HG03571 (cell line): Measurements from ENCODE around the gene PODN.

ENCODE experiments used
- ATAC-seq: cut with Tn5 transposase; IDR thresholded peaks from one replicate; pipeline ENCODE4 v1.9.1; 2021; ENCODE audit not compliant: unreplicated experiment

Gene PODN

GRCh38 chr1:53130598-53130877 lies 68.5 kb downstream of the PODN start:
- no peak for ATAC-seq

DNA sequence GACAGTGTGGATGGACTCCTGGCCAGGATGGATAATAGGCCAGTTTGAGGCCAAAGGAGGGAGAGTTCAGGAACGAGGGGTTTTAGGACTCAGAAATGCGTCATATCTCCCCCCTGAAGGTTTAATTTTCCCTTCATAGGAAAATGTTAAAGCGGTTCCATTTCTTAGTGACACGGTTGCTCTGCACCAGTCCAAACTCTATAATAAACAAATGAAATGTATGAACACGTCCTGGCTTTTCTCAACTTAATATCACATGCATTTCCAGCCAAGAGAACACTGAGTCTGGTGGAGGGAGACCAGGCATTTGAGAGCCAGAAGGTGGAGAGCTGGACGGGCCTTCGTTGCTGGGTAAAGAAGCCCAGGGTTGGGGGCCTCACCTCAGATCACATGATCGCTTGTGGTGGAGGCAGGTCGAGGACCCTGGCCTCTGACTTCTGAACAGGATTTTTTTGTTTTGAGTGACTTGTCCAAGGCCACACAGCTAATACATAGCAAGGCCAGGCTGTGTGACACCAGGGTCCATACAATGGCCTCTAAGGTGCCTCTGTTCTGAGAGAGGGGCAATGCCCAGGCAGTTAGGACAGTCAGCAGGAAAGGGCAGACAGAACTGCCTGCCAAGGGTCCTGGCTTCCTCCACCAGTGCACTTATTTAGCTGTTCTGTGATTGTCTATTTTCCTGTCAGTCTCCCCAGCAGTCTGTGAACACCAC lies 69.0 kb downstream of the PODN start:
- ATAC-seq: no peak

DNA sequence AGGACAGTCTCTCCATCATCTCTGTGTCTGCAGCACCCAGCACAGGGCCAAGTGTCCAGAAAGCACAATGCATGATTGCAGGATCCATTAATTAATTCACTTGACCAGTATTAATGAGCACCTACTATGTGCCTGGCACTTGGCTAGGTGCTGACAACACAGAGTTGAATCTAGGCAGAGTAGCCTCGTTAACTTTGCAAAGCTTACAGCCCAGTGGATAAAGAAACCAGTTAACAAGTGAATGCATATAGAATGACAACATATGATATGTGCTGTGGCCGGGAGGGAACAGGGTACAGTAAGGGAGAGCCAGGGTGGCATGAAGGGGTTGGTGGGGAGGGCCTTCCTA lies 69.6 kb downstream of the PODN start:
- ATAC-seq: no peak

GRCh38 chr1:53132176-53132575 lies 70.2 kb downstream of the PODN start:
- no peak for ATAC-seq

- ATAC-seq: no peak
Measured at GRCh38 chr1:53133261-53134041, 71.4 kb downstream of the PODN start.

- no peak for ATAC-seq
Measured at GRCh38 chr1:53134042-53134485, 72.1 kb downstream of the PODN start.
